K562 (cell line): ENCODE measurements around the gene MIB2. TPM values are rescaled to one million over a fixed set of nuclear protein-coding genes. Genes with fewer than 3 reads are reported as not detected.
"Not testable (repeated sequence)": the region's sequence is repeated elsewhere in the genome, so short reads cannot be mapped to it uniquely, and the experiment has no call there.

Experiments
- CGGBP1 ChIP-seq: fragments of 250-450 bp; sonication (Bioruptor Pico); IDR thresholded peaks from 2 replicates; pipeline ENCODE4 v1.9.0; 2021; ENCODE audit warnings: mild to moderate bottlenecking
- E2F6 ChIP-seq, 2 experiments: IDR thresholded peaks; 2 replicates each; pipeline ENCODE4 v1.6.1; 2011; ENCODE audit warnings: borderline replicate concordance in 1 of 2, control low read depth in 1 of 2, low read depth in 1 of 2, low read length in 1 of 2, mild to moderate bottlenecking in 1 of 2, mixed read lengths in 1 of 2, moderate library complexity in 1 of 2; ENCODE audit not compliant: insufficient read depth in 1 of 2, insufficient read length in 1 of 2, poor library complexity in 1 of 2, severe bottlenecking in 1 of 2; ENCODE audit errors: extremely low read depth in 1 of 2
- ELF1 ChIP-seq: fragments of 200-800 bp; sonication (Bioruptor generic); IDR thresholded peaks from 2 replicates; pipeline ENCODE4 v1.6.1; 2016; ENCODE audit warnings: missing genetic modification characterization, missing compliant biosample characterization
- EP300 ChIP-seq: IDR thresholded peaks from 2 replicates; pipeline ENCODE4 v1.6.1; 2012; ENCODE audit warnings: low read length, improper control_type of control experiment
- ETV1 ChIP-seq: fragments of 450-650 bp; conservative IDR thresholded peaks from 2 replicates; pipeline ENCODE4 v1.6.1; 2016; ENCODE audit warnings: missing genetic modification characterization, control low read depth, low read depth, missing compliant biosample characterization
- FOXK2 ChIP-seq, 2 experiments: fragments of 450-650 bp; IDR thresholded peaks in 1 of 2; conservative IDR thresholded peaks in 1 of 2; 2 replicates each; pipeline ENCODE4 v1.6.1; 2016; ENCODE audit warnings: low read depth in 2 of 2, mild to moderate bottlenecking in 1 of 2
- MEIS2 ChIP-seq: fragments of 450-650 bp; IDR thresholded peaks from 2 replicates; pipeline ENCODE4 v1.6.1; 2014; ENCODE audit warnings: mild to moderate bottlenecking; ENCODE audit not compliant: partially characterized antibody
- NFE2 ChIP-seq: IDR thresholded peaks from 2 replicates; pipeline ENCODE4 v1.6.1; 2014; ENCODE audit warnings: antibody characterized with exemption, low read depth
- NR2C2 ChIP-seq, 2 experiments: fragments of 200-800 bp in 1 of 2; sonication (Bioruptor generic) in 1 of 2; sonication (generic) in 1 of 2; formaldehyde crosslinking in 1 of 2; IDR thresholded peaks; 2 replicates each; pipeline versions ENCODE4 v1.6.1 to v1.8.0; 2016 to 2022; ENCODE audit warnings: mild to moderate bottlenecking in 1 of 2, missing compliant biosample characterization in 1 of 2, missing genetic modification characterization in 1 of 2, missing genetic modification reagents in 1 of 2
- SIN3B ChIP-seq: fragments of 450-650 bp; IDR thresholded peaks from 2 replicates; pipeline ENCODE4 v1.6.1; 2017; ENCODE audit warnings: low read depth, mild to moderate bottlenecking, moderate library complexity
- SP1 ChIP-seq: sonication (generic); formaldehyde crosslinking; IDR thresholded peaks from 2 replicates; pipeline ENCODE4 v1.8.1; 2022; ENCODE audit warnings: mild to moderate bottlenecking, missing genetic modification reagents
- ZBTB40 ChIP-seq, 2 experiments: fragments of 450-650 bp in 1 of 2; sonication (generic) in 1 of 2; formaldehyde crosslinking in 1 of 2; IDR thresholded peaks; 2 replicates each; pipeline versions ENCODE4 v1.7.1 to v1.9.0; 2016 to 2022; ENCODE audit warnings: inconsistent platforms in 1 of 2, mild to moderate bottlenecking in 1 of 2, missing genetic modification reagents in 1 of 2
- polyA plus RNA-seq, 8 experiments: library from polyadenylated mRNA; depleted of rRNA in 4 of 8; stranded (reverse) in 5 of 8; unstranded in 3 of 8; fragments of >200 nt; fragmentation: Nextera tagmentation in 2 of 8; fragmentation: Illumina TruSeq in 1 of 8; extraction: Ambion mirVana in 2 of 8; extraction: Trizol in 1 of 8; gene quantifications; 2 replicates each; pipeline versions ENCODE4 v1.2.1 to v1.2.3, GENCODE V29; 2011 to 2014; ENCODE audit warnings: inconsistent platforms in 1 of 8, missing spikeins in 1 of 8
- total RNA-seq, 7 experiments: library from RNA; depleted of rRNA in 6 of 7; stranded (reverse); fragments of >200 nt in 6 of 7; fragmentation: Illumina TruSeq in 2 of 7; extraction: Trizol in 2 of 7; gene quantifications; 2 replicates each; pipeline versions ENCODE4 v1.2.1 to v1.2.3, GENCODE V29; 2011 to 2021; ENCODE audit warnings: low replicate concordance in 1 of 7

Gene MIB2
- total and polyA plus RNA-seq, 9 of the 15 experiments (the other 6 are each of a cell fraction or from before 2014, with no cell fraction given), result 0.04 to 17.0 (median 4.9) TPM; not detected in 1

- TF ChIP-seq CGGBP1 (peak; percentile 94; the same call in 1 of the 2 replicates), SP1 (CRISPR knock-in tag) (peak; percentile 74; the same call in 1 of the 2 replicates), SIN3B (peak; percentile 99), FOXK2 (conservative IDR thresholded peaks at IDR 0.05 in 1 of 2, IDR thresholded peaks at IDR 0.05 in 1 of 2; ENCODE audit: low read depth in 2 of 2) (peak; percentile 96 to 99), NFE2 (peak; percentile 68), NR2C2 (CRISPR knock-in tag; IDR thresholded peaks at IDR 0.05) (peak; percentile 86), NR2C2 (tag; IDR thresholded peaks at IDR 0.05) (peak; percentile 93), E2F6 (IDR thresholded peaks at IDR 0.05; ENCODE audit: borderline replicate concordance in 1 of 2, extremely low read depth in 1 of 2, insufficient read depth in 1 of 2, insufficient read length in 1 of 2, low read depth in 1 of 2, low read length in 1 of 2, poor library complexity in 1 of 2, severe bottlenecking in 1 of 2) (peak in 1 of 2 experiments; percentile 9), ELF1 (tag) (peak; percentile 96), ETV1 (tag) (peak; percentile 94), MEIS2 (peak; percentile 40), ZBTB40 (IDR thresholded peaks at IDR 0.05) (peak; percentile 96), EP300 (peak; percentile 46)
- TF ChIP-seq ZBTB40 (CRISPR knock-in tag; IDR thresholded peaks at IDR 0.05), result not testable (repeated sequence)
Observed at GRCh38 chr1:1658583-1659549, 43.6 kb downstream of the MIB2 start, which contains the start of gene CDK11B (continued).
